Suprapubic skin (tissue), 4 donors: ENCODE results near the gene NUP93. TPM values are rescaled to one million over a fixed set of nuclear protein-coding genes. Genes with fewer than 3 reads are reported as not detected.

Experiments used
- DNase-seq, 2 donors: peaks; one replicate each; pipeline ENCODE4 v3.0.0-alpha.2; 2019; ENCODE audit warnings: low spot score in 2 of 2
- H3K27ac ChIP-seq: fragments of 200-600 bp; sonication (generic); one replicate; pipeline ENCODE4 v1.5.1; 2019
- H3K27me3 ChIP-seq: fragments of 200-600 bp; sonication (generic); one replicate; pipeline ENCODE4 v1.5.1; 2019
- H3K36me3 ChIP-seq: fragments of 200-600 bp; sonication (generic); one replicate; pipeline ENCODE4 v1.5.1; 2019
- H3K4me1 ChIP-seq: fragments of 200-600 bp; sonication (generic); one replicate; pipeline ENCODE4 v1.5.1; 2019
- H3K4me3 ChIP-seq: fragments of 200-600 bp; sonication (generic); one replicate; pipeline ENCODE4 v1.5.1; 2019; ENCODE audit warnings: mild to moderate bottlenecking
- H3K9me3 ChIP-seq: fragments of 200-600 bp; sonication (generic); one replicate; pipeline ENCODE4 v1.5.1; 2019
- EP300 ChIP-seq: sonication (generic); formaldehyde crosslinking; IDR thresholded peaks from one replicate; pipeline ENCODE4 v1.6.1; 2017; ENCODE audit warnings: antibody characterized with exemption
- POLR2A ChIP-seq, 2 donors: fragments of 450-650 bp; IDR thresholded peaks; one replicate each; pipeline ENCODE4 v1.6.1; 2017; ENCODE audit warnings: antibody characterized with exemption in 2 of 2, mild to moderate bottlenecking in 2 of 2, moderate library complexity in 2 of 2
- POLR2AphosphoS5 ChIP-seq, 3 donors: sonication (generic); formaldehyde crosslinking; IDR thresholded peaks; one replicate each; pipeline ENCODE4 v1.6.1; 2017; ENCODE audit warnings: antibody characterized with exemption in 3 of 3
- WGBS: methylation state at CpG from one replicate; pipeline ENCODE4 v1.1.5; 2018; 5-methylcytosine and 5-hydroxymethylcytosine counted together
- total RNA-seq, 4 donors: library from RNA; depleted of rRNA; stranded (reverse); fragments of >200 nt; gene quantifications; one replicate each; pipeline ENCODE4 v1.1.0, GENCODE V29; 2016
- TF ChIP-seq, protein P1 (sequence below), 2 donors: fragments of 200-600 bp in 1 of 2; fragments of 450-650 bp in 1 of 2; sonication (generic) in 1 of 2; IDR thresholded peaks; one replicate each; pipeline ENCODE4 v1.5.1; 2016 to 2019; ENCODE audit warnings: antibody characterized with exemption in 2 of 2, mild to moderate bottlenecking in 1 of 2, moderate library complexity in 1 of 2

The NUP93 gene
- total RNA-seq, 4 donors from 2014 or later, result 27.9 to 56.6 (median 44.1) TPM

DNA sequence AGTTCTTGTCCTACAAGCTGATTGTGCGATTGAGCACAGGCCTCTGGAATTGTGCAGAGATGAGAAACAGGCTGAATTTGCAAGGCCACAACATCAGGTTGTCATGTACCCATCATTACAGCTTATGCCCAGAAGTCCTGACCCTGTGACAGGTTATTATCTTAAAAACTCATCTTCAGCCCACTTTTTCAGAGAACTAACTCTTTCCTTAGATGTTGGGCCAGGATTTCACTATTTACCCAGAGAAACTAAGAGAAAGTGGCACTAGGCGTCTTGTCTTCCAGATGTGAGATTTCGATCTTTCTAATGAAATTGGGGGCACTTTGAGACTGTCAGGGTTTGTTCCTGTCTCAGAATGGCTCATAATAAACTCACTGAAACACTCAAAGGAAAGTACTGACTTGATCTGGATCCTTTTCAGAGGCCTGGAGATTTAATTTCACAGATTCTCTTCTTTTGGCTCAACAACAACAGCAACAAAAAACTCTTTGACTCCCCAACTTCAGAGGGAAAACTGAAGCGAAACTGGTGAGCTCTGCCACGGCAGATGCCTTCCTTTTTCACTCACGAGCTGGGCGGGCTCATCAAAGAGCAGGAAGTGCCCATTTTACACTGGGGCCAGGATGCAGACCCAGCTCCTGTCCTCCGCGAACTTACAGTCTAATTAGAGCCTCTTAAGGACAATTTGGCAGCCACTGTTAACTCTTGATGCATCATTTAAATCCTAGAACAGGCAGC lies 117.4 kb downstream of the NUP93 start:
- Histone ChIP-seq H3K36me3 (peaks cover 28% of the 10 kb centered on the region), H3K4me3 (no peak overlapping the region), H3K4me1 (peaks cover 19% of the 10 kb centered on the region), H3K27me3 (no peaks in the 10 kb centered on the region), H3K9me3 (no peaks in the 10 kb centered on the region), H3K27ac (no peak overlapping the region)
- DNase-seq, result peak in 1 of 2 donors; percentile 37
- no peak for TF ChIP-seq POLR2AphosphoS5 (IDR thresholded peaks at IDR 0.05)
- TF ChIP-seq, protein P1, sequence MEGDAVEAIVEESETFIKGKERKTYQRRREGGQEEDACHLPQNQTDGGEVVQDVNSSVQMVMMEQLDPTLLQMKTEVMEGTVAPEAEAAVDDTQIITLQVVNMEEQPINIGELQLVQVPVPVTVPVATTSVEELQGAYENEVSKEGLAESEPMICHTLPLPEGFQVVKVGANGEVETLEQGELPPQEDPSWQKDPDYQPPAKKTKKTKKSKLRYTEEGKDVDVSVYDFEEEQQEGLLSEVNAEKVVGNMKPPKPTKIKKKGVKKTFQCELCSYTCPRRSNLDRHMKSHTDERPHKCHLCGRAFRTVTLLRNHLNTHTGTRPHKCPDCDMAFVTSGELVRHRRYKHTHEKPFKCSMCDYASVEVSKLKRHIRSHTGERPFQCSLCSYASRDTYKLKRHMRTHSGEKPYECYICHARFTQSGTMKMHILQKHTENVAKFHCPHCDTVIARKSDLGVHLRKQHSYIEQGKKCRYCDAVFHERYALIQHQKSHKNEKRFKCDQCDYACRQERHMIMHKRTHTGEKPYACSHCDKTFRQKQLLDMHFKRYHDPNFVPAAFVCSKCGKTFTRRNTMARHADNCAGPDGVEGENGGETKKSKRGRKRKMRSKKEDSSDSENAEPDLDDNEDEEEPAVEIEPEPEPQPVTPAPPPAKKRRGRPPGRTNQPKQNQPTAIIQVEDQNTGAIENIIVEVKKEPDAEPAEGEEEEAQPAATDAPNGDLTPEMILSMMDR (IDR thresholded peaks at IDR 0.05), result no peak
- no peak for TF ChIP-seq POLR2A (IDR thresholded peaks at IDR 0.05)
- WGBS, result 58% methylated on average over 9 of the region's 9 CpGs

DNA sequence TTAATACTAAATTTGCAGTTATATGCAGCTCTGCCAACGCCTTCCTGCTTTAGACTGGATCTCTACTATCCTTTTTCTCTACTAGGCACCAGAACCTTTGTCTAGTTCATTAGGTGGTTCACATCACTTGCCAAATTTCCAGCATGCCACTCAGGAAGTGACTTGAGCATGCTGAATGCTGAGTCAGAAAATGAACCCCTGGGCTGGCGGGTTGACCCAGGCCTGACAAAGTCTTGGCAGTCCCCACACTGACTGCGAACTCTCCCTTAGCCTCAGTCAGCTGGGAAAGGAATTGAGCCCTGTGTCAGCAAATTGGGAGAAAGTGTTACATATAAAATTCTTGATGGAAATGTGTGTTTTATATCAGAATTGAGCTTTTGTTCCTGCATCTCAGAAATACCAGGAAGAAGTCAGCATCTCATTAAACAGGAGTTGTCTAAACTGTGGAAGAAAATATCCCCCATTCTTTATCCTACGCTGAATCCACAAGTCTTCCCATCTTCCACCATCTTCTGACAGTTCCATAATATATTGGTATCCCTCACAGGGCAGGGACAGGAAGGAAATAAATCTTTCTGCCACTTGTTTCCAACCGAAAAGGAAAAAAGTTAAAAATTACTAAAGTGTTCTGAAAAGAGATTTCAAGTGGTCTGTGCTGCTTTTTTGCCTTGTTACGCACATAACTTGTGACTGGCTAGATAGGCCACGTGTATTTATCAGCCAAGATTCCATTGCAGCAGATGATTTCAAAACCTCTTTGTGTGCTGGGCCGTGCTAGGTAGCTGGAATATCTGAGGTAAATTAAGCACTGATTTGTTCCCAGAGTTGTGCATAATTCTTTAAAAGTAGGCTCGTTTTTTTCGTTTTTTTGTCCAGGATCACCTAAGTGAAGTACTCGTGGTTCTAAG lies 118.4 kb downstream of the NUP93 start:
- peaks cover 19% of the 10 kb centered on the region for H3K4me1 ChIP-seq

DNA sequence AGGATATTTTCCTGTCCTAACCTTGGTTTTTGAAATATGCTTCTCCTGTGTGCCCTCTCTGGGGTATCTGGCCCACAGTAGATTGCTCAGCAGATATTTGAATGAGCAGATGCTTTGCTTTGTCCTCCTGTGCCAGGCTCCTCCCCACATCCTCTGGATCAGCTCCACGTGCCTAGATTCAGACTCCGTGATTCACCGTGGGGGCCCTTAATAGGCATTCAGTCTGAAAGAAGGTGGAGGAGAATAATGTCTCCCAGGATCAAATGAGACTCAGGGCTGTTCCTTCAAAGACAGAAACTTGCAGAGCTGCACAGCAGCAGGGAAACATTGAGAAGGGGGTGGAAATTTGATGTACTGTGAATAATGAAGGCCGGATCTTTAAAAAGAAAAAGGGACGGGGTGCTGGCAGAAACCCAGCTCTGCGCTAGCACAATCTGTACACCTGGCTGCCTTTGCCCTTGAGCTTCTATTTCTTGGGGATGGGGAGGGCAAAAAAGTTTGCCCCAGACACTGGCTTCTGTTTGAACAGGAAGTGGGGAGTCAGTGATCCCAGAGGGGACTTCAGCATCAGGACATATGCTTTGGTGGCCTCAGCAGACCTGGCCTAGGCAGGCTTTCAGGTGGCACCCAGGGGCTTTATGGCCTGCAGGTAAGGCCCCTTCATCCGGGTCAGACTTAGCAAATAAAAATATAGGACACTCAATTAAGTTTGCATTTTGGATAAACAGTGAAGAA lies 119.2 kb downstream of the NUP93 start:
- Histone ChIP-seq H3K9me3 (no peaks in the 10 kb centered on the region), H3K36me3 (peaks cover 11% of the 10 kb centered on the region), H3K4me1 (peaks cover 19% of the 10 kb centered on the region), H3K27ac (no peak overlapping the region), H3K4me3 (no peak overlapping the region), H3K27me3 (no peaks in the 10 kb centered on the region)
- TF ChIP-seq POLR2A (IDR thresholded peaks at IDR 0.05) (no peak), POLR2AphosphoS5 (IDR thresholded peaks at IDR 0.05) (no peak), EP300 (no peak)
- TF ChIP-seq, protein P1 (IDR thresholded peaks at IDR 0.05), result no peak
- peak in 1 of 2 donors; percentile 34 for DNase-seq
- WGBS, result 34% methylated on average over 7 of the region's 7 CpGs

More for the DNA sequence above, 118.4 kb downstream of the NUP93 start:
- WGBS, result 69% methylated on average over 11 of the region's 11 CpGs
- TF ChIP-seq POLR2A (IDR thresholded peaks at IDR 0.05), result no peak
- TF ChIP-seq EP300, result no peak
- no peak for TF ChIP-seq POLR2AphosphoS5 (IDR thresholded peaks at IDR 0.05)
- Histone ChIP-seq H3K27ac (no peak overlapping the region), H3K36me3 (peaks cover 18% of the 10 kb centered on the region), H3K4me3 (no peak overlapping the region), H3K27me3 (no peaks in the 10 kb centered on the region), H3K9me3 (no peaks in the 10 kb centered on the region)
- DNase-seq, result peak in 1 of 2 donors; percentile 60

DNA sequence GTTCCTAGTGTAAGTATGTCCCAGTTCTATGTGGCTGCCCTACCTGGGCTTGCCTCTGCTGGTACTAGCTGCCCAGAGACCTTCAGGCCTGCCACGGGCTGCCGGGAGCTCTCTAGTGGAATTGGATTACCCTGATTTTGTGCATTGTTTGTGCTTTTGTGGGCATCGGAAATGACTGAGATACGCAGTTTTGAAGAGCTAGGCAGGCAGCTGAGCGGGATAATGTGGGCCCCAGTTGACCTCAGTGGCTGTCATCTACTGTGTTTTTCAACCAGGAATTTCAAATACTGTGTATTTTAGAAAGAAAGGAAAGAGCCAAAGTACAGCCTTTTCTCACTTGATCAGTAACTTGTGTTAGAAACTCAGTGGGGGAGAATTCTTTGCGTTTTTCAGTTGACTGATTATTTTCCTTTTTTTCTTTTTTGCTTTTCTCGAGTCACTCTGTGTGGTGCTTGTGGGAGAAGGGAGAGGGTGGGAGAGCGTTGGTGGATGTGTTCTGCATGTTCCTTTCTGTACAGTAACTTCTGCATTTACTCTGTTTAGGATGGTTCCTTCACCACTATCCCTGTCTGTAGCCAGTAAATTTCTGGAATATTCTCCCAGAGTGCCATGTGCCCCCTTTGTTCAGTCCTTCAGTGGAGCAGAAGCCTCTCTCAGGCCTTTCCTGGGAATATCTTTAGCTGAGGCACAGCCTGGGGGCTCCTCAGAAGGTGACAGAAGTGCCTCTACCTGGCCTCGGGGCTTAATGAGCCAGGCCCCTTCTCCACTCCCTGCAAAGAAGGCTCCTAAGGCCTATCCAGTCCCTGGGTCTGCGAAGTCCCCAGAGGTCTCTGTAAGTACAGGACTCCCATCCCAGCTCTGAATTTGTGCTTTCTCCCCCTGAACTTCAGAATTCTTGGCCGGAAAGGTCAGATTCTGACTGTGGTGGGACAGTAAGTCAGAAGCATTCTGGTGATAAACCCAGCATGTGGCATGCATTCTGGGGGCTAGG lies 120.1 kb downstream of the NUP93 start:
- H3K4me3 ChIP-seq, result no peak overlapping the region
- TF ChIP-seq POLR2AphosphoS5 (IDR thresholded peaks at IDR 0.05), result no peak
- TF ChIP-seq EP300, result no peak
- no peak for TF ChIP-seq POLR2A (IDR thresholded peaks at IDR 0.05)
- TF ChIP-seq, protein P1 (IDR thresholded peaks at IDR 0.05), result no peak
- no peaks in the 10 kb centered on the region for H3K9me3 ChIP-seq
- no peak overlapping the region for H3K27ac ChIP-seq
- H3K36me3 ChIP-seq, result peaks cover 5% of the 10 kb centered on the region
- H3K4me1 ChIP-seq, result peaks cover 19% of the 10 kb centered on the region
- WGBS, result 83% methylated on average over 11 of the region's 11 CpGs
- peak in 1 of 2 donors; percentile 40 for DNase-seq
- H3K27me3 ChIP-seq, result no peaks in the 10 kb centered on the region
